Neuronal stem cell (in vitro differentiated cells): ENCODE results near the gene TBX19.
A peak's percentile ranks its signal among the peaks of the same experiment; 100 is the strongest.

ENCODE experiments used
- DNase-seq: peaks from one replicate; pipeline ENCODE4 v3.0.0-alpha.2; 2013; ENCODE audit warnings: low spot score
- H2AFZ ChIP-seq: one replicate; pipeline ENCODE4 v1.6.1; 2013; ENCODE audit warnings: mild to moderate bottlenecking, low read length, inconsistent platforms
- H2AK5ac ChIP-seq: 2 replicates; pipeline ENCODE4 v1.6.1; 2013; ENCODE audit warnings: low read depth, mild to moderate bottlenecking, inconsistent platforms, low read length, moderate library complexity, mixed read lengths
- H2BK120ac ChIP-seq: 2 replicates; pipeline ENCODE4 v1.6.1; 2013; ENCODE audit warnings: low read depth, mild to moderate bottlenecking, inconsistent platforms, low read length, moderate library complexity, mixed read lengths
- H2BK12ac ChIP-seq: one replicate; pipeline ENCODE4 v1.6.1; 2013; ENCODE audit warnings: low read length, inconsistent platforms
- H2BK15ac ChIP-seq: 2 replicates; pipeline ENCODE4 v1.6.1; 2013; ENCODE audit warnings: mild to moderate bottlenecking, low read length, inconsistent platforms, mixed read lengths
- H2BK5ac ChIP-seq: one replicate; pipeline ENCODE4 v1.6.1; 2013; ENCODE audit warnings: inconsistent platforms, mild to moderate bottlenecking, low read length, moderate library complexity
- H3K14ac ChIP-seq: one replicate; pipeline ENCODE4 v1.6.1; 2013; ENCODE audit warnings: low read length, inconsistent platforms
- H3K18ac ChIP-seq: 2 replicates; pipeline ENCODE4 v1.6.1; 2013; ENCODE audit warnings: low read length, inconsistent platforms
- H3K23ac ChIP-seq: 2 replicates; pipeline ENCODE4 v1.6.1; 2013; ENCODE audit warnings: low read depth, mild to moderate bottlenecking, mixed read lengths, low read length, inconsistent platforms; ENCODE audit not compliant: poor library complexity
- H3K27ac ChIP-seq: replicated peaks from 3 replicates; pipeline ENCODE4 v1.5.1; 2013; ENCODE audit warnings: low read length, inconsistent platforms
- H3K27me3 ChIP-seq, 3 experiments: 2 replicates each; pipeline ENCODE4 v1.6.1; 2013; ENCODE audit warnings: low read length in 3 of 3, mild to moderate bottlenecking in 2 of 3, inconsistent platforms in 1 of 3, low read depth in 1 of 3, mixed read lengths in 1 of 3, moderate library complexity in 1 of 3; ENCODE audit not compliant: control insufficient read depth in 3 of 3, insufficient read depth in 3 of 3
- H3K36me3 ChIP-seq, 2 donors: replicated peaks in 1 of 2; 2 replicates each; pipeline ENCODE4 v1.6.1; 2013; ENCODE audit warnings: low read length in 2 of 2; ENCODE audit not compliant: control insufficient read depth in 2 of 2, insufficient read depth in 2 of 2
- H3K4ac ChIP-seq: 2 replicates; pipeline ENCODE4 v1.6.1; 2013; ENCODE audit warnings: inconsistent platforms, mild to moderate bottlenecking, low read length, moderate library complexity
- H3K4me1 ChIP-seq, 2 donors: 1 replicate in 1 of 2; 2 replicates in 1 of 2; pipeline ENCODE4 v1.6.1; 2013; ENCODE audit warnings: low read length in 2 of 2, low read depth in 1 of 2; ENCODE audit not compliant: control insufficient read depth in 2 of 2, insufficient read depth in 1 of 2
- H3K4me2 ChIP-seq: one replicate; pipeline ENCODE4 v1.6.1; 2013; ENCODE audit warnings: mild to moderate bottlenecking, low read length, inconsistent platforms; ENCODE audit not compliant: insufficient read depth, poor library complexity, severe bottlenecking
- H3K4me3 ChIP-seq, 2 donors: 2 replicates each; pipeline ENCODE4 v1.5.1; 2013; ENCODE audit warnings: low read length in 2 of 2, mild to moderate bottlenecking in 2 of 2, inconsistent platforms in 1 of 2, moderate library complexity in 1 of 2
- H3K79me1 ChIP-seq: one replicate; pipeline ENCODE4 v1.6.1; 2013; ENCODE audit warnings: low read depth, mild to moderate bottlenecking, inconsistent platforms, low read length, moderate library complexity
- H3K9ac ChIP-seq: one replicate; pipeline ENCODE4 v1.6.1; 2013; ENCODE audit warnings: mild to moderate bottlenecking, low read depth, low read length, inconsistent platforms; ENCODE audit not compliant: poor library complexity
- H3K9me3 ChIP-seq, 2 donors: replicated peaks in 1 of 2; 2 replicates each; pipeline versions ENCODE3 to v1.6.1; 2013; ENCODE audit warnings: low read length in 2 of 2, mild to moderate bottlenecking in 2 of 2, inconsistent platforms in 1 of 2, low read depth in 1 of 2, mixed read lengths in 1 of 2, moderate library complexity in 1 of 2; ENCODE audit not compliant: control insufficient read depth in 2 of 2, insufficient read depth in 1 of 2
- H4K8ac ChIP-seq: one replicate; pipeline ENCODE4 v1.6.1; 2013; ENCODE audit warnings: low read depth, mild to moderate bottlenecking, inconsistent platforms, low read length, moderate library complexity
- H4K91ac ChIP-seq: one replicate; pipeline ENCODE4 v1.6.1; 2013; ENCODE audit warnings: low read length, low read depth, mild to moderate bottlenecking, inconsistent platforms; ENCODE audit not compliant: poor library complexity
- WGBS, 2 donors: extraction: QIAGEN DNeasy Blood & Tissue Kit; methylation state at CpG; one replicate each; pipeline ENCODE4 v1.1.7; 2013; ENCODE audit warnings: missing lambda C conversion rate in 2 of 2, mixed read lengths in 1 of 2; ENCODE audit not compliant: insufficient read length in 2 of 2, insufficient replicate concordance in 1 of 2; ENCODE audit errors: extremely low coverage in 2 of 2; 5-methylcytosine and 5-hydroxymethylcytosine counted together

TBX19 gene

GRCh38 chr1:168320149-168320548, 39.5 kb downstream of the TBX19 start:
- no peak overlapping the region for H3K14ac ChIP-seq
- H3K27me3 ChIP-seq, result no peaks in the 10 kb centered on the region
- WGBS, 2 donors, result no CpG with 5 or more reads among the region's 1 CpG
- H3K4me1 ChIP-seq, result peaks cover 0 to 1% of the 10 kb centered on the region in 2 donors
- H3K18ac ChIP-seq, result no peak overlapping the region
- H4K91ac ChIP-seq, result no peak overlapping the region
- H2BK120ac ChIP-seq, result no peak overlapping the region
- H3K79me1 ChIP-seq, result no peaks in the 10 kb centered on the region
- H3K4me2 ChIP-seq, result no peak overlapping the region
- no peak overlapping the region for H3K4me3 ChIP-seq
- H4K8ac ChIP-seq, result no peak overlapping the region
- H3K4ac ChIP-seq, result no peak overlapping the region
- no peak overlapping the region for H2BK5ac ChIP-seq
- H3K36me3 ChIP-seq, result no peaks in the 10 kb centered on the region
- no peak for DNase-seq
- H3K9ac ChIP-seq, result no peak overlapping the region
- no peak overlapping the region for H2AK5ac ChIP-seq
- H3K23ac ChIP-seq, result no peak overlapping the region
- no peak overlapping the region for H2AFZ ChIP-seq
- H3K9me3 ChIP-seq, result no peaks in the 10 kb centered on the region
- no peak overlapping the region for H3K27ac ChIP-seq
- H2BK15ac ChIP-seq, result no peak overlapping the region
- no peak overlapping the region for H2BK12ac ChIP-seq

- Histone ChIP-seq H3K23ac (no peak overlapping the region), H3K18ac (no peak overlapping the region), H2BK15ac (no peak overlapping the region), H3K9me3 (no peaks in the 10 kb centered on the region), H2BK120ac (no peak overlapping the region), H3K27ac (no peak overlapping the region), H3K4me2 (no peak overlapping the region), H3K14ac (no peak overlapping the region), H3K27me3 (no peaks in the 10 kb centered on the region), H4K8ac (no peak overlapping the region), H3K4me3 (no peak overlapping the region), H2AK5ac (no peak overlapping the region), H2BK5ac (no peak overlapping the region), H3K79me1 (no peaks in the 10 kb centered on the region), H4K91ac (no peak overlapping the region), H3K36me3 (no peaks in the 10 kb centered on the region), H3K4ac (no peak overlapping the region), H2BK12ac (no peak overlapping the region), H3K9ac (no peak overlapping the region), H2AFZ (no peak overlapping the region), H3K4me1 (peaks cover 0 to 1% of the 10 kb centered on the region in 2 donors)
- no peak for DNase-seq
- WGBS, 2 donors, result no CpG with 5 or more reads among the region's 5 CpGs
Observed at GRCh38 chr1:168320800-168321450, 40.2 kb downstream of the TBX19 start.

- no peak for DNase-seq
- no CpG with 5 or more reads among the region's 1 CpG for WGBS, 2 donors
Observed at GRCh38 chr1:168321945-168322344, 41.3 kb downstream of the TBX19 start.

GRCh38 chr1:168324745-168325425, 44.2 kb downstream of the TBX19 start:
- Histone ChIP-seq H2BK12ac (no peak overlapping the region), H4K8ac (no peak overlapping the region), H3K36me3 (no peaks in the 10 kb centered on the region), H3K18ac (no peak overlapping the region), H2BK5ac (no peak overlapping the region), H3K23ac (no peak overlapping the region), H3K4me1 (no peaks in the 10 kb centered on the region), H2BK120ac (no peak overlapping the region), H2AFZ (no peak overlapping the region), H4K91ac (no peak overlapping the region), H3K9me3 (no peaks in the 10 kb centered on the region), H3K27me3 (no peaks in the 10 kb centered on the region), H3K14ac (no peak overlapping the region), H2BK15ac (no peak overlapping the region), H3K9ac (no peak overlapping the region), H3K4me2 (no peak overlapping the region), H3K27ac (no peak overlapping the region), H2AK5ac (no peak overlapping the region), H3K79me1 (no peaks in the 10 kb centered on the region), H3K4me3 (peak overlapping the region in 1 of 2 donors; percentile 38), H3K4ac (no peak overlapping the region)
- no CpG with 5 or more reads among the region's 4 CpGs for WGBS, 2 donors
- no peak for DNase-seq

More at GRCh38 chr1:168321945-168322344, 41.3 kb downstream of the TBX19 start:
- Histone ChIP-seq H4K8ac (no peak overlapping the region), H3K79me1 (no peaks in the 10 kb centered on the region), H2AK5ac (no peak overlapping the region), H3K14ac (no peak overlapping the region), H3K18ac (no peak overlapping the region), H3K9me3 (no peaks in the 10 kb centered on the region), H2BK12ac (no peak overlapping the region), H2BK5ac (no peak overlapping the region), H2AFZ (no peak overlapping the region), H3K4me1 (peaks cover 0 to 1% of the 10 kb centered on the region in 2 donors), H3K9ac (no peak overlapping the region), H3K36me3 (no peaks in the 10 kb centered on the region), H3K4me3 (no peak overlapping the region), H3K4ac (no peak overlapping the region), H3K23ac (no peak overlapping the region), H2BK120ac (no peak overlapping the region), H3K27ac (no peak overlapping the region), H2BK15ac (no peak overlapping the region), H4K91ac (no peak overlapping the region), H3K27me3 (no peaks in the 10 kb centered on the region), H3K4me2 (no peak overlapping the region)
